ENCODE results near the gene DISP3.

The DISP3 gene

DNA sequence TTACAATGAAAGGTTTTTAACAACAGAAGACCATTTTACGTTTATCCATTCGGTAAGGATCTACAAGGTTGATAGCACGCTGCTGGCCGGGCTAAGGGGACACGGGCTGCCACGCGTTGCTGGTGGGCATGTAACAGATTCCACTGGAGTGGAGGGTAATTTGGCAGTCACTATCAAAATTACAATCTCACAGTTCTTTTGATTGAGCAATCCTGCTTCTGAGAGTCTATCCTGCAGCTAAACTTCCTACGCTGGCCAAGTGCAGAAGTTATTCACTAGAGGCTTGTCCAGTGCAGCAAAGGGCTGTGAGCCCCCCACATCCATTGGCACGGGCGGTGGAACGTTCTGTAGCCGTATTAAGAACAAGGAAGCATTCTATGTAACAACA is 61.8 kb downstream of the DISP3 start:
- TF ChIP-seq, protein P1, sequence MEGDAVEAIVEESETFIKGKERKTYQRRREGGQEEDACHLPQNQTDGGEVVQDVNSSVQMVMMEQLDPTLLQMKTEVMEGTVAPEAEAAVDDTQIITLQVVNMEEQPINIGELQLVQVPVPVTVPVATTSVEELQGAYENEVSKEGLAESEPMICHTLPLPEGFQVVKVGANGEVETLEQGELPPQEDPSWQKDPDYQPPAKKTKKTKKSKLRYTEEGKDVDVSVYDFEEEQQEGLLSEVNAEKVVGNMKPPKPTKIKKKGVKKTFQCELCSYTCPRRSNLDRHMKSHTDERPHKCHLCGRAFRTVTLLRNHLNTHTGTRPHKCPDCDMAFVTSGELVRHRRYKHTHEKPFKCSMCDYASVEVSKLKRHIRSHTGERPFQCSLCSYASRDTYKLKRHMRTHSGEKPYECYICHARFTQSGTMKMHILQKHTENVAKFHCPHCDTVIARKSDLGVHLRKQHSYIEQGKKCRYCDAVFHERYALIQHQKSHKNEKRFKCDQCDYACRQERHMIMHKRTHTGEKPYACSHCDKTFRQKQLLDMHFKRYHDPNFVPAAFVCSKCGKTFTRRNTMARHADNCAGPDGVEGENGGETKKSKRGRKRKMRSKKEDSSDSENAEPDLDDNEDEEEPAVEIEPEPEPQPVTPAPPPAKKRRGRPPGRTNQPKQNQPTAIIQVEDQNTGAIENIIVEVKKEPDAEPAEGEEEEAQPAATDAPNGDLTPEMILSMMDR (IDR thresholded peaks at IDR 0.05; ENCODE audit: low read length, missing control alignments): no peak
- H3K4me3 ChIP-seq (replicated peaks; ENCODE audit: low read depth, low read length): no peak overlapping the region
- DNase-seq (ENCODE audit: low read depth): no peak

DNA sequence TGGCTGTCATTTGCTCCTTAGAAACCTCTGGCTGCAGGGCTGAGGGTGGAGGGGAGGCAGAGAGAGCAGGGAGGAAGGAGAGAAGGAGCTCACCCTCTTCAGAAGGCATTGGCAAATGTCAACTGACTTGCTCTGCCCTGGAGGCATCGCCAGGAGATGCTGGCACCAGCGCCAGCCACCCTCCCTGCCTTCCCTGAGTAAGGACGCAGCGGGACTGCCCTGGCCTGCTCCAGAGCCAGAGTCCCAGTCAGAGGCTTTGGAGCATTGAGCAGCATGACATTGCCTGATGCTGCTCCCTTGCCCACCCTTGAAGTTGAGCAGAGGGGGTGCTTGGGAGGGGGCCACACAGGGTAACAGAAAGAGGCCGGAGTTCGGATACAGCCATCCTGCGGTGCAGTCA is 62.3 kb downstream of the DISP3 start:
- TF ChIP-seq, protein P1 (IDR thresholded peaks at IDR 0.05; ENCODE audit: low read length, missing control alignments): no peak
- DNase-seq (ENCODE audit: low read depth): no peak
- H3K4me3 ChIP-seq (replicated peaks; ENCODE audit: low read depth, low read length): no peak overlapping the region

DNA sequence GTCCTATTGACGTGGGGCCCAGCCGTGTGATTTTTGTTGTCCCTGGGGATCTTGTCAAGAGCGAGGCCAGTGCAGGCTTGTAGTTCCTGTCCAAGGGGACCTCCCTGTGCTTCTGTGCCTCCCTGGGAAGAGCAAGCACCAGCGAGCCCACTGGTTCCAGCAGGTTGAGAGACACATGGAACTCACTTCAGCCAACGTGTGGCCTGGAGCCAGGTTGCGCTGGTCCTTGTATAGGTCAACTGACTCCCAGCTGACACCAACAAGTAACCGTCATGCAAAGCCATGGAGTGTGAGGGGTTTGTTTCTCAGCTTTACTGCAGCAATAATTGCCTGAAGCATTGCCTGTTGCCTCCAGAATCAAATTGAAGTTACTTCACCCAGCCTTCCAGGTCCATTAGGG is 63.0 kb downstream of the DISP3 start:
- TF ChIP-seq, protein P1 (IDR thresholded peaks at IDR 0.05; ENCODE audit: low read length, missing control alignments): no peak
- DNase-seq (ENCODE audit: low read depth): no peak
- H3K4me3 ChIP-seq (replicated peaks; ENCODE audit: low read depth, low read length): no peak overlapping the region

DNA sequence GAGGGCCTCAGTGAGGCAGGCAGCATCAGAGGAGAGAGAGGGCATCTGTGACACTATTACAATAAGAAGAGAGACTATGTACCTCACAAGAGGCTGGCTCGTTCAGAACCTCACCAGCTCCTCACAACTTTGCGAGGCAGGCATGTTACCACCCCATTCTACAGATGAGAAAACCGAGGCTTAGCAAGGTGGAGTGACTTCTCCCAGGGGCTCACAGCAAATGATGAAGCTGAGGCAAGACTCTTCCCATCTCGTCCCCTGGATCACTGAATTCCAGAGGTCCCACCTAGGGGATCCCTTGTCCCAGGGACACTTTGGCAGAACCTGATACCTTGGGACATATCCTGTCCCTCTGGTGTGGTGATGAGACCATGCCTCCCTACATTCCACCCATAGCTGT is 64.4 kb downstream of the DISP3 start:
- no peak for DNase-seq (ENCODE audit: low read depth)
- TF ChIP-seq, protein P1 (IDR thresholded peaks at IDR 0.05; ENCODE audit: low read length, missing control alignments): no peak

DNA sequence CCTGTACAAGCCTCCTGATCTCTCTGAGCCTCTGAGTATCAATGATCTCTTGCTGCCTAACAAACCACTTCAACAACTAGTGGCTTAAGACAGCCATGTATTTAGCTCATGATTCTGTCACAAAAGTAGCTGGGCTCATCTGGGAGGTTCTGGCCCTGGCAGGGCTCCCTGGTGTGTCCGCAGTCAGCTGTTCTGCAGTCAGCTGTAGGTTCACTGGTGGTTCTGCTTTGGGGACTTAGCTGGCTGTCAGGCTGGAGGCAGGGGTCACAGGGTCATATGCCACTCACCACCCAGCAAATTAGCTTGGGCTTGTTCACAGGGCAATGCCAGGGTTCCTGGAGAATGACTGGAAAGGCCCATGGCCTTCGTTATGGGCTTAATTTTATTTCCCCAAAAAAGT is 64.8 kb downstream of the DISP3 start:
- no peak overlapping the region for H3K4me3 ChIP-seq (replicated peaks; ENCODE audit: low read depth, low read length)

More for the DNA sequence above, 64.4 kb downstream of the DISP3 start:
- H3K4me3 ChIP-seq (replicated peaks; ENCODE audit: low read depth, low read length): no peak overlapping the region

DNA sequence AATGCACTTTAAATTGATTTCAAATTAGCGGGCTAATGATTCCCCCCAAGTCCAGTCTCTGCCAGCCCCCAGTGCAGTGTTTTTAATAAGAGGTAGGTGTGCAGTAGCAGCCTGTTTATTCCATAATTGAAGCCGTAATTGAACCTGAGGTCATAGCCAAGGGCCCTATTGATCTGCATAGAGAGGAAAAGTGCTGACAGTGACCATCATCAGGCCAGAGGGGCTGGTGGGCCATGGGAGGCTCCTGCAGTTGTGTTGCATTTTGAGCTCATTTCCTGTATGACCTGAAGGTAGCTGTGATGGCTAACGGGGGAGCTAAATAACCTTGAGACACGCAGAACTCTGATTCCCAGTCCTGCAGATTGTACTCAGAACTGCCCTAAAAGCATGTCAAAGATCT is 67.5 kb downstream of the DISP3 start:
- TF ChIP-seq, protein P1 (IDR thresholded peaks at IDR 0.05; ENCODE audit: low read length, missing control alignments): no peak
- no peak overlapping the region for H3K4me3 ChIP-seq (replicated peaks; ENCODE audit: low read depth, low read length)
- no peak for DNase-seq (ENCODE audit: low read depth)

More for the DNA sequence above, 64.8 kb downstream of the DISP3 start:
- no peak for DNase-seq (ENCODE audit: low read depth)
- TF ChIP-seq, protein P1 (IDR thresholded peaks at IDR 0.05; ENCODE audit: low read length, missing control alignments): no peak

DNA sequence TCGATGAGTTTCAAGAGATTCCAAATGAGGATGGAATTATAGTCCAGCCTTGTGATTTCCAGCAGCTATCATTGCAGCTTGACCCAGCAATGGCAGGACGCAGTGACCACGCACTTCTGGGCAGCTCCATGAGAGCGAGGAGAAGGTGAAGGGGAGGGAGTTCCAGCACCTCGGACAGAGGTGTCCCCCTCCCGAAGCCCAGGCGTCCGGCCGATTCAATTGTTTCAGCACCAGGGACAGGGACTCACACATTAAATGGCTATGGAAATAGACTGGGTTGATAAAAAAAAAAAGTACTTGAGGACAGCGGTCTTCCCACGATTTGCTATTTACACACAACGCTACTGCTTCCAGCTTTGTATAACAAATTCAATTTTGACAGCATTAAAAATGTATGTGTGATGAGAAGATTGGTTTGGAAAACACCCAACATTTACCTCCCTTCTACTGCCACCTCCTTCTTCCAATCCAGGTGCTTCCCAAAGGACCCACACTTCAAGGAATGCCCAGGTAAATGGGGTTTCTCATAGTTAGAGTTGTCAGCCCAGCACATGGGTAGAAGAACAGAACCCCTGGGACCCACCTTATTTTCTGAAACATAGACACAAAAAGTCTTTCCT is 71.8 kb downstream of the DISP3 start:
- H3K4me3 ChIP-seq (replicated peaks; ENCODE audit: low read depth, low read length): no peak overlapping the region
- peak; percentile 87 for DNase-seq (ENCODE audit: low read depth)
- TF ChIP-seq, protein P1 (IDR thresholded peaks at IDR 0.05; ENCODE audit: low read length, missing control alignments): no peak
